MG63 (cell line): Measurements from ENCODE around the gene SYT2. TPM values are rescaled to one million over a fixed set of nuclear protein-coding genes. Genes with fewer than 3 reads are reported as not detected.

Experiments used
- DNase-seq: peaks from one replicate; pipeline ENCODE4 v3.0.0-alpha.2; 2020
- H3K27me3 ChIP-seq: fragments of 250-450 bp; sonication (Bioruptor Pico); 2 replicates; pipeline ENCODE4 v1.5.1; 2020; ENCODE audit warnings: mild to moderate bottlenecking, moderate library complexity
- H3K36me3 ChIP-seq: fragments of 250-450 bp; sonication (Bioruptor Pico); 2 replicates; pipeline ENCODE4 v1.5.1; 2020; ENCODE audit warnings: mild to moderate bottlenecking, moderate library complexity
- H3K4me3 ChIP-seq: fragments of 250-450 bp; sonication (Bioruptor Pico); 2 replicates; pipeline ENCODE4 v1.5.1; 2020; ENCODE audit warnings: mild to moderate bottlenecking, moderate library complexity
- H3K9me3 ChIP-seq: fragments of 250-450 bp; sonication (Bioruptor Pico); 2 replicates; pipeline ENCODE4 v1.5.1; 2020; ENCODE audit warnings: mild to moderate bottlenecking, moderate library complexity
- total RNA-seq: library from RNA; depleted of rRNA; stranded (reverse); fragments of >200 nt; shearing (Covaris generic); gene quantifications from 2 replicates; pipeline ENCODE4 v1.2.3, GENCODE V29; 2014; ENCODE audit warnings: low replicate concordance

The SYT2 gene
- total RNA-seq, 1 experiment from 2014 or later = 0.03 TPM

DNA sequence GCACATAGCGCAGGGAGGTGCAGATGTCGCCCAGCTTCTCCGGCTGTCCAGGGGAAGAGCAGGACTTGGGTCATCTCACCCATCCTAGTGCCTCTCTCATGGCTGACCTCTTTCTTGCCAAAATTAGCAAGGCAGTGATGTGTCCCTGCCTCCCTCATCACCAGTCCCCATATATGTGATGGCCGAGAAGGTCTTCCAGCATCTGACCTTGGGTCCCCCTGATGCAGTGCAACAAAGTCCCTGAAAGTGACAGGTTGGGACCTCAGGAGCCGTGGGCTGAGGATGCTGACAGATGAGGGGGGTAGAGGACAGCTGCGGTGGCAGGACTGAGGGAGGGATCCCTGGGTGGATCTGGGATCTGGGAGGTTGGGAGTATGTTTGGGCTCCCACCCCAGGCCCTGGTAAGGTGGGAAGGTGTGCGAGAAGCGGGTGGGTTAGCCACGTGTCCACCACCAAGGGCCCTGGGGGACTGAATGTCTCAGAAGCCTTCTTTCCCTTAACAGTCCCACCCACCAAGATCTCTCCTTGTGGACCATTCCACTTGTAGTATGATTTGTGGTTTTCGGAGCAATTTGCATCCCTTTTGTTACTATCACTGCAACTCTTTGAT is 109.7 kb downstream of the SYT2 start:
- H3K4me3 ChIP-seq = no peak overlapping the region
- H3K36me3 ChIP-seq = no peaks in the 10 kb centered on the region
- DNase-seq = no peak
- H3K9me3 ChIP-seq = no peaks in the 10 kb centered on the region
- no peaks in the 10 kb centered on the region for H3K27me3 ChIP-seq

DNA sequence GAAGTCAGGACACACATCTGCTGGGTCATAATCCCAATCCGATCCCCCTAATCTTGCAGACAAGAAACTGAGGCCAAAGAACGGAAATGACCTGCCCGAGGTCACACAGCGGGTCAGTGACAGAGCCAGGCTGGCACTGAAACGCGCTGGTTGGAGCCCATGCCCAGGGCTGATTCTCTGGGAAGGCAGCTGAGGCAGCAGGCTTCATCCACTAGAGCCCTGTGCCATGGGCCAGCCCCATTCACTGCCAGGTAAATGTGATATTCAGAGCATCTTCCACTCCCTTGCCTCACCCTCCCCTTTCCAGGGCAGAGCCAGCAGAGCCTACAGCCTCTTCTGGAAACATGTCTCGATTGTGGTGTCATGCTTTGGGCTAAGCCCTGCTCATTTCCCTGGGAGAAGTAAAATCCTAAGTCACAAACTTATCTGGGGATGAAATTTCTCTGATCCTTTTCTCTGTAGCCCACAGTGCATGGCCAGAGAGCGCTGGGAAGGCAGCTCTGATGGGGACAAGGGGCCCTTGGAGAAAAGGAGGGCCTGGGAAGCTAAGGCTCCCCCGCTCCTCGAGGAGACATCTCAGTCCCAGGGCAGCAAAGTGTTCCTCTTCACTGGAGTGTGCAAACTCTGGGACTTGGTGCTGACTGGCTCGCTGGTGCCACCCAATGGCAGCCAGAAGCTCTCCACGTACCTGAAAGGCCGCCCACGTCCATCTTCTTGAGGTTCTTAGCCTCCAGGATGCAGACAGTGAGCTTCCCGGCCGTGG is 110.4 kb downstream of the SYT2 start:
- Histone ChIP-seq H3K36me3 (no peaks in the 10 kb centered on the region), H3K27me3 (no peaks in the 10 kb centered on the region), H3K9me3 (no peaks in the 10 kb centered on the region), H3K4me3 (no peak overlapping the region)
- DNase-seq = peak; percentile 83

DNA sequence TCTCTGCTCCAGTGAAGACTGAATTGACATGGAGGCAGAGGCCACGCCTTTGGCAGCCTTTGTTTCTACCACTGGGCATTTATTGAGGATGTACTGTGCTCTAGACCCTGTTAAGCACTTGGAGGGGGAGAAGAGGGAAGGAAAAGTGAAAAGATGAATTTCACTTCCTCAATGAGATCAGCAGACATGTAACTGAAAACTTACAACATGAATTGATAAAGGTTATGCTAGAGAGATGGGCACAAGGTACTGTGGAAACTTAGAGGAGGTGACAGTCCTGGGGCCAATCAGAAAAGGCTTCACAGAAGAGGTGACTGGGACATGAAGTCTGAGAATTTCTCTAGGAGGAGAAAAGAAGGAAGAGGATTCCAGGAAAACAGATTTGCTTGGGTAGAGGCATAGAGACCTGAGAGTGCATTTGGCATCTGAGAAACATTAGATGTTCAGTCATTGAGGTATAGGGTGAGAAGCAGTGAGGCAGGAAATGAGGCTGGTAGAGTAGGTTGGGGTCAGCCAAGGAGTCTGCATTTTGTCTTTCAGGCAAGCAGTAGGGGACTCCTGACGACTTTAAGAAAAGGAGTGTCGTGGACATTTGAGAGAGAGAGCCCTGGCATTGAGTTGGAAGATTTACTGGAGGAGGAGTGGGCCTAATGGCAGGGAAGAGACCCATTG is 113.0 kb downstream of the SYT2 start:
- Histone ChIP-seq H3K9me3 (no peaks in the 10 kb centered on the region), H3K27me3 (no peaks in the 10 kb centered on the region), H3K4me3 (no peak overlapping the region), H3K36me3 (no peaks in the 10 kb centered on the region)
- no peak for DNase-seq

- Histone ChIP-seq H3K4me3 (no peak overlapping the region), H3K27me3 (no peaks in the 10 kb centered on the region), H3K36me3 (no peaks in the 10 kb centered on the region), H3K9me3 (no peaks in the 10 kb centered on the region)
- DNase-seq = no peak
Observed at GRCh38 chr1:202596638-202597037, 113.6 kb downstream of the SYT2 start.

- no peaks in the 10 kb centered on the region for H3K9me3 ChIP-seq
- H3K4me3 ChIP-seq = no peak overlapping the region
- no peaks in the 10 kb centered on the region for H3K27me3 ChIP-seq
- no peaks in the 10 kb centered on the region for H3K36me3 ChIP-seq
- DNase-seq = no peak
Observed at GRCh38 chr1:202593845-202594244, 116.4 kb downstream of the SYT2 start.

- Histone ChIP-seq H3K36me3 (no peaks in the 10 kb centered on the region), H3K27me3 (no peaks in the 10 kb centered on the region), H3K4me3 (no peak overlapping the region), H3K9me3 (no peaks in the 10 kb centered on the region)
- peak; percentile 41 for DNase-seq
Observed at GRCh38 chr1:202592146-202592545, 118.1 kb downstream of the SYT2 start.

DNA sequence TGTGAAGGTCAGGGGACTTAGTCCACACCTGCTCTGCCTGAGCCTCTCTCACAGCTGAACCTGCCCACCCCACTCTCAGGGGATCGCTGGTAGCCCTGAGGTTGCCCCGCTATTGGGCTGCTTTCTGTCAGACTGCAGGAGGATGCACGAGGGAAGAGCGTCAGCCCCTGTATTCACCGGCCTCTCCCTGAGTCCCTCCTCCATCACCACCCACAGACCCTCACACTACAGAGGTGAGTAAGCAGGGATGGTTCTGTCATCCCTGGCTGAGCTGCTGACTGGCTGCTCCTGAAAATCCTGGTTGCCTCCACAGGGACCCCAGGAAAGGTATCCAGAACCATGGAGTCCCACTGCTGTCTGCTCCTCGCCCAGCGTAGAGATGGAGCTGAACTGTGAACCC is 118.7 kb downstream of the SYT2 start:
- Histone ChIP-seq H3K27me3 (no peaks in the 10 kb centered on the region), H3K4me3 (no peak overlapping the region)

DNA sequence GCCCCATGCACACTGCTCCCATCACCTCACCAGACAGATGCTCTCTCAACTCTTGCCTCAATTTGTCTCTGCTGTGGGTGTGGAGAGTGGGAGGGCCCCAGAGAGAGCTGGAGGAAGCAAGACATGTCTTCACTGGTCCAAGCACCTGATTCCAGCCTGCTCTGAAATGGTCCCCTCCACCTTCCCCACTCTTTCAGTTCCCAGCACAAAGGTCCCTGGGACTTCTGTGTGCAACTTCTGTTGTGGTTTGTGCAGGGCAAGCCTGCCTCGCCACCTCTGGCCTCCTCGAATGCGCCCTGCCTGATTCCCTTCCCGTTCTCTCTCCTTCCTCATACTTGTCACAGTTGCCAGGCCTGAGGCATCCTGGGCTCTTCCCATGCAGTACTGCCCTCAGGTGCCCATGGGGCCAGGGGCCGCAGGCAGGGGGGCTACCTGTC is 119.3 kb downstream of the SYT2 start:
- Histone ChIP-seq H3K27me3 (no peaks in the 10 kb centered on the region), H3K36me3 (peaks cover under 1% of the 10 kb centered on the region; the same call in 1 of the 2 replicates), H3K9me3 (no peaks in the 10 kb centered on the region), H3K4me3 (no peak overlapping the region)
- no peak for DNase-seq

More for the DNA sequence above, 118.7 kb downstream of the SYT2 start:
- DNase-seq = no peak
- Histone ChIP-seq H3K36me3 (no peaks in the 10 kb centered on the region), H3K9me3 (no peaks in the 10 kb centered on the region)

- Histone ChIP-seq H3K9me3 (no peaks in the 10 kb centered on the region), H3K4me3 (no peak overlapping the region), H3K27me3 (no peaks in the 10 kb centered on the region), H3K36me3 (peaks cover 3% of the 10 kb centered on the region; the same call in 1 of the 2 replicates)
- DNase-seq = no peak
Observed at GRCh38 chr1:202590126-202590525, 120.1 kb downstream of the SYT2 start.

DNA sequence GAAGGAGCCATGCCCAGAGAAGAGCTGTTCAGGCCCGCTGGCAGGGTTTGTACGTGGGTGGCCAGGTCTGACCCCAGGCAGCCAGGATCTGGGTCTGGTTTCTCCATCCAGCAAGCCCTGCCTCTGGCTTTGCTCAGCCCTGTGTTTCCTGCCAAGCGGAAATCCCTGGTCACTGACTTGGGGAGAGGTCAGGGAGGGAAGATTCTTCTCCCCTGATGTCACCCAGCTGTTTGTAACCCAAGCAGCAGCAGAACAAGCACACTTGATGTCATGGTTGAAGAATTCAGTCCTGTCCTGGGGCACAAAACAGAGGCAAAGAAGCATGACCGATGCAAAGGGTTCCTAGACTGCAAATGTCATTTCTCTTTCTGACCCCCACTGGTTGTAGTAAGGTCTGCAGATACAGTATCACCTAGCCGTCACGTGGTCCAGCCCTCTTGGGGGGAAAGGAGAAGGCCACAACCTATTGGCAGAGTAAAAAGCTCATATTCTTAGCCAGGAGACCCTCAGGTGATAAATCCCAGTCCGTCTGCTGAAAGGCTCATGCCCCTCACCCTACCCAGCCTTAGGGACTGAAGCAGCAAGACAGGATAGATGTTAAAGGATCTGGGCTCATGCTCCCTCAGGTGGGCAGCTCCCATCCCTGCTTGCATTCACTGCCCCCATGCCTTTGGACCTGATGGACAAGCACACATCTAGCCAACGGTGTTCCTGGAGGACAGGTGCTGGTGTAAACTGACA is 120.9 kb downstream of the SYT2 start:
- DNase-seq = peak; percentile 100
- Histone ChIP-seq H3K4me3 (no peak overlapping the region), H3K27me3 (no peaks in the 10 kb centered on the region), H3K36me3 (peaks cover 3% of the 10 kb centered on the region; the same call in 1 of the 2 replicates), H3K9me3 (no peaks in the 10 kb centered on the region)

DNA sequence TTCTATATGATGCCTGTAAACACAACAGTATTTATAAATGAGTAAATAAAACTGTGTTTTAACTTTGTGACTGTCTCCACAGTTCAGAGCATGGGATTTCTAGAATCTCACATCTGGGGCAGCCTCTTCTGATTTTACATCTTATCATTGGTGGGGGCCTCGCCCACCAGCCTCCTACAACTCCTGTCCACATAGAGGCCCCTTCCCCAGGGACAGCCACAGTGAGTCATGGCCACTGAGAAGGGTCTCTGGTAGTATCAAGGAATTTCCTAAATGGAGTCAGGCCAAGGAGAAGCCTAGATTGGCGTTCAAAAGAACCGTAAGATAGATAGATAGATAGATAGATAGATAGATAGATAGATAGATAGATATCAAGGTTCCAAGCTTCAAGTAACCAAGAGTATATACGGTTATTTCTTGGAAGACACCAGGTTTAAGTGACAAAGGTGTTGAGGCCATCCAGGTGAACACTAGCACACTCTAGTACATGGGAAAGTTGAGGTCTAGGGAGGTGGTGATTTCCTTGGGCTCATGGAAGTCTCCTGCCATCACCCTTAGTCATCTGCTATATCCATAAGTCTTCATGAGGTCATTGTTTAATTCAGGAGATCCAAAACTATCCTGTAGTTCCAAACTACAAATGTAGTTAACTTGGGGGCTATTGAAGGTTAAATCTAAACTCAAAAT is 121.6 kb downstream of the SYT2 start:
- H3K36me3 ChIP-seq = peaks cover 3% of the 10 kb centered on the region; the same call in 1 of the 2 replicates
- no peak overlapping the region for H3K4me3 ChIP-seq
- H3K9me3 ChIP-seq = no peaks in the 10 kb centered on the region
- H3K27me3 ChIP-seq = no peaks in the 10 kb centered on the region
- DNase-seq = no peak

- no peaks in the 10 kb centered on the region for H3K9me3 ChIP-seq
- DNase-seq = no peak
- peaks cover 3% of the 10 kb centered on the region; the same call in 1 of the 2 replicates for H3K36me3 ChIP-seq
- no peak overlapping the region for H3K4me3 ChIP-seq
- H3K27me3 ChIP-seq = no peaks in the 10 kb centered on the region
Observed at GRCh38 chr1:202587859-202588485, 122.3 kb downstream of the SYT2 start.

GRCh38 chr1:202586871-202587270 is 123.4 kb downstream of the SYT2 start:
- peaks cover 3% of the 10 kb centered on the region; the same call in 1 of the 2 replicates for H3K36me3 ChIP-seq
- H3K27me3 ChIP-seq = no peaks in the 10 kb centered on the region
- DNase-seq = no peak
- H3K4me3 ChIP-seq = no peak overlapping the region
- no peaks in the 10 kb centered on the region for H3K9me3 ChIP-seq

- Histone ChIP-seq H3K9me3 (no peaks in the 10 kb centered on the region), H3K27me3 (no peaks in the 10 kb centered on the region), H3K4me3 (no peak overlapping the region), H3K36me3 (peaks cover 6% of the 10 kb centered on the region; the same call in 1 of the 2 replicates)
- DNase-seq = peak; percentile 47
Observed at GRCh38 chr1:202586018-202586821, 124.0 kb downstream of the SYT2 start.

GRCh38 chr1:202585590-202585933 is 124.7 kb downstream of the SYT2 start:
- DNase-seq = no peak
- Histone ChIP-seq H3K9me3 (no peaks in the 10 kb centered on the region), H3K27me3 (no peaks in the 10 kb centered on the region), H3K4me3 (no peak overlapping the region), H3K36me3 (peaks cover 12% of the 10 kb centered on the region)
